GM18870 (cell line): ENCODE measurements around the gene SCAPER.
"Not testable (repeated sequence)": the region's sequence is repeated elsewhere in the genome, so short reads cannot be mapped to it uniquely, and the experiment has no call there.

Source experiments
- ATAC-seq: cut with Tn5 transposase; IDR thresholded peaks from one replicate; pipeline ENCODE4 v1.9.1; 2021; ENCODE audit warnings: moderate library complexity; ENCODE audit not compliant: unreplicated experiment

Gene SCAPER

DNA sequence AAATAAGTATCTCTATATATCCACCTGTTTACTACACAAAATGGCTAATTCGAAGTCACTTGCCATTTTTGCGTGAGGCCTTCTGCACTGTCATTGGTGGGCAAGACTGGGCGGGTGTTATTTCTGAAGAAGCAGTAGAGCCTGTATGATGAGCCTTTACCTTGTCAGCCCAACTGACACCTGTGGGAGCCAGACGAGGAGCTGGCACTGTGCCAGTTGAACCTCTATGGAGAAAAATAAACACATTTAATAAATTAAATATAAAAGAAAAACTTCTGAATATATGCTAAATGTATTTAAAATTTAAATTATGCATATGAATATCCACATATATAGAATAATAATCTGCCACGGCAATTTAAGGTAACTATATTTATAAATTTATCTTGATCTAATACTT, 109.9 kb downstream of the SCAPER start:
- no peak for ATAC-seq

DNA sequence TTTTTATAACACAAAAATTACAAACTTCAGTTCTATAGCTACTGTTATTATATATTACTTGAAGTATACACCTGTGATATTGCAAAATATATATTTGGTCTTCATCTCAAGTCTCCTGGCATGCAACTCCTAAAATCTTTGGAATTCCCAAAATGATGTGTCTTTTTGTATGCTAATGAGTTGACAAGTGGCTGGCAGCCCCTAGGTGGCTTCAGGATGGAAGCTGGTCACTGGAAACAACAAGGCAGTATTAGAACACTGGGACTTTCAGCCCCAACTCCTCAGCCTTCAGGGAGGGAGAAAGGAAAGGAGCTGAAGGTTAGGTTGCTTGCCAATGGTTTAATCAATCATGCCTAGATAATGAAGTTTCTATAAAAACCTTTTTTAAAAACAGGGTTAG, 112.0 kb downstream of the SCAPER start:
- no peak for ATAC-seq

- no peak for ATAC-seq
These were observed 113.6 kb downstream of the SCAPER start for GRCh38 chr15:76791511-76791910.

DNA sequence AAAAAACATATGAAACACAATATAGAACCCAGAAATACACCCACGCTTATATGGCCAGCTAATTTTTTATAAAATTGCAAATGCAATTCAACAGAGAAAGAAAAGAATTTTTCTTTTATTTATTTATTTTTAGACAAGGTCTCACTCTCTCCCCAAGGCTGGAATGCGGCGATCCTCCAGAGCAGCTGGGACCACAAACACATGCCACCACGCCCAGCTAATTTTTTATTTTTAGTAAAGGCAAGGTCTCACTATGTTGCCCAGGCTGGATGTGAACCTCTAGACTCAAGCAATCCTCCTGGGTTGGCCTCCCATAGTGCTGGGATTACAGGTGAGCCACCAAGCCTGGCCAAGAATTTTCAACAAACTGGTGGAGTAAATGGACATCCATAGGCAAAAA, 117.9 kb downstream of the SCAPER start:
- no peak for ATAC-seq

- no peak for ATAC-seq
These were observed 128.2 kb downstream of the SCAPER start for GRCh38 chr15:76776969-76777368.

DNA sequence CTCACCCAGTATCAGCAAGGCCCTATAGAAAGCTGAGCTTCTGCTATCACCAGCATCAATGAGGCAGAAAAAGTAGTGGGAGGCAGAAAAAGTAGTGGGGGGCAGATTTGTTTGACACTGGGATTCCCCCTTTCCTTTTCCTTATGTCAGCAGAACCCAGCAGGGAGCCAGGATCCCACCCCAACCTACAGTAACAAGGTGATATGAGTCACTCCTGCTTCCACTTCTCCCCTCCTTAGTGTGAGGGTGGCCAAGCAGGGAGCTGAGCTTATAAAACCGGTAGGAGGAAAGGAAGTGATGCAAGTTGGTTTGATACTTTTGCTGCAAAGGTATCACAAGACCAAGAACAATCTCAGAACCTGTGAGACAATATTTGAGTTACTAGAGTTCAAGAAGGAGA, 128.7 kb downstream of the SCAPER start:
- ATAC-seq = no peak

GRCh38 chr15:76773234-76773633, 131.9 kb downstream of the SCAPER start:
- ATAC-seq = no peak

GRCh38 chr15:76772776-76773175, 132.4 kb downstream of the SCAPER start:
- no peak for ATAC-seq

DNA sequence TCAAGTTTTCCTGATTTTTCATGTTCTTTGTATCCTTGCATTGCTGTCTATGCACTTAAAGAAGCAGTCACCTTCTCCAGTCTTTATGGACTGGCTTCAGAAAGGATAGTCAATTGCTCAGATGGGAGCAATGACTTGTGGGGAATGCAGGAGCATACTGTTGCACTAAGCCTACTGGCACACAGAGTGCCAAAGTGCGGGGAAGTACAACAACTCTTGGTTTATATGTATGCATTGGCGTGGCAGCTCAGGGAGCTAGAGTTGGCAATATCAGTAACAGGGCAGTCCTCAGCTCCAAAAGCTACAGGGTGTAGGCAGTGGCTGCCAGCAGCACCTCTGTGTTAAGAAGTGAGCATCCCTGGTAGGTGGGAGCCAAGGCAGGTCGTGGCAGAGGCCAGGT, 141.1 kb downstream of the SCAPER start:
- ATAC-seq = no peak

GRCh38 chr15:76763554-76763953, 141.6 kb downstream of the SCAPER start:
- ATAC-seq = no peak

DNA sequence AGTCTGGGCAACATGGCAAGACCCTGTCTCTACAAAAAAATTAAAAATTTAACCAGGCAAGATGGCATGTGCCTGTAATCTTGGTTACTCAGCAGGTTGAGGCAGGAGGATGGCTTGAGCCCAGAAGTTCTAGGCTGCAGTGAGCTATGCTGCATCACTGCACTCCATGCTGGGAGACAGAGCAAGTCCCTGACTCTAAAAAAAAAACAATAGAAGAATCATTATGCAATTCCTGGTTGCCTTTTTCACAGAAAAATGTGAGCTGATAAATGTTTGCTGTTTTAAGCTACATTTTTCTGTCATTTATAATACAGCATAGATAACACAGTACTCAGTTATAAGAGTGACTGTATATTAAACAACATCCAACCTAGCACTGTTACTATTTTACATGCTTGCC, 148.8 kb downstream of the SCAPER start:
- no peak for ATAC-seq

GRCh38 chr15:76753771-76754170, 151.4 kb downstream of the SCAPER start:
- ATAC-seq = no peak

- no peak for ATAC-seq
These were observed 152.0 kb downstream of the SCAPER start for GRCh38 chr15:76753131-76753530.

GRCh38 chr15:76752549-76752948, 152.6 kb downstream of the SCAPER start:
- ATAC-seq = no peak

DNA sequence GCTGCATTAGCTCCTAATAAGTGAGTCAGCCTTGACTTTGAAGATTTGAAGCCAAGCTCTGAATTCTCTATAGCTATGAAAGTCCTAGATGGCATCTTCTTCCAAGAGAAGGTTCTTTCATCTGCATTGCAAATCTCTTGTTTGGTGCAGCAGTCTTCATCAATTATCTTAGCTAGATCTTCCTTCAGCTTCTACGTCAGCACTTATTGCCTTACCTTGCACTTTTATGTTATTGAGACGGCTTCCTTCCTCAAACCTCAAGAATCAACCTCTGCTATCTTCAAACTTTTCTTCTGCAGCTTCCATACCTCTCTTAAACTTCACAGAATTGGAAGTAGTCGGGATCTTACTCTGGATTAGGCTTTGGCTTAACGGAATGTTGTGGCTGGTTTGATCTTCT, 167.6 kb downstream of the SCAPER start:
- ATAC-seq = no peak

- not testable (repeated sequence) for ATAC-seq
These were observed 172.8 kb downstream of the SCAPER start for GRCh38 chr15:76732321-76732720.

GRCh38 chr15:76730262-76730661, 174.9 kb downstream of the SCAPER start:
- no peak for ATAC-seq

DNA sequence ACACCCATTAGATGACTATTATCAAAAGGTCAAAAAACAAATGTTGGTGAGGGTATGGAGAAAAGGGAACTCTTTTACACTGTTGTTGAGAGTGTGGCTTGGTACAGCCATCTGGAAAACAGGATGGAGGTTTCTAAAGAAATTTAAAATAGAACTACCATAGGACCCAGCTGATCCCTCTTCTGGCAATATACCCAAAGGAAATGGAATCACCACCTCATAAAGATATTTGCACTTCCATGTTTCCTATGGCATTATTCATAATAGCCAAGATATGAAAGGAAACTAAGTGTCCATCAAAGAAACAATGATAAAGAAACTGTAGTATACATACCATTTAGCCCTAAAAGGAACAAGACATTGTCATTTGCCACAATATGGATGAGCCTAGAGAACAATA, 186.3 kb downstream of the SCAPER start:
- no peak for ATAC-seq

- no peak for ATAC-seq
These were observed 190.2 kb downstream of the SCAPER start for GRCh38 chr15:76714950-76715349.

GRCh38 chr15:76711351-76711827, 193.8 kb downstream of the SCAPER start:
- ATAC-seq = peak; percentile 81

GRCh38 chr15:76704032-76704431, 201.1 kb downstream of the SCAPER start:
- not testable (repeated sequence) for ATAC-seq

DNA sequence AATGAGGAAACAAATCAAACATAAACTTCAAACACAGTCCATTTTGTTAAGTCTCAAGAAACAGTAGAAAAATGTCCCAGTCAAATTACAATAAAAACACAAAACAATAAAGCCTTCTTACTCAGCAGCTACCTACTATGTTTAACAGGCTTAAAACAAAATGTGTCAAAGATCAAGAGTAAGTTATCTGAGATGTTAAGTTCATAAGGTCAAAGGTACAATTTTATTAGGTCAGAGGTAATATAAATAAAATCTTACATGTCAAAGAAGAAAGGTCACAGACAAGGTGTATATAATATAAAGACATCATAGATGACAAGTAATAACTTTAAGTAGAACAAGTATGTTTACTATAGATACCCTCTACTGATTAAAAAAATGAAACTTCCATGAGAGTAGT, 208.3 kb downstream of the SCAPER start:
- ATAC-seq = no peak

DNA sequence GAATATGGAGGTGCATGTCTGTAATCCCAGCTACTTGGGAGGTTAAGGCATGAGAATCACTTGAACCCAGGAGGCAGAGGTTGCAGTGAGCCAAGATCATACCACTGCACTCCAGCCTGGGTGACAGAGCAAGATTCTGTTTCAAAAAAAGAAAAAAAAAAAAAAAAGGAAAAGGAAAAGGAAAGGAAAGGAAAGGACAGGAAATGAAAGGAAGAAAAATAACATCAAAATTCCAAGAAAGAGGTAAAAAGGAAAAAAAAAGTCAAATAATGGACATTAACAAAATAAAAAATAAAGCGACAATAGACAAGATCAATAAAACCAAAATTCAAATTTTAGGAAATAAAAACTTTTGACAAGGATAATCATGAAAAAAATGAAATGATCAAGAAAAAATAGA, 212.6 kb downstream of the SCAPER start:
- ATAC-seq = not testable (repeated sequence)

DNA sequence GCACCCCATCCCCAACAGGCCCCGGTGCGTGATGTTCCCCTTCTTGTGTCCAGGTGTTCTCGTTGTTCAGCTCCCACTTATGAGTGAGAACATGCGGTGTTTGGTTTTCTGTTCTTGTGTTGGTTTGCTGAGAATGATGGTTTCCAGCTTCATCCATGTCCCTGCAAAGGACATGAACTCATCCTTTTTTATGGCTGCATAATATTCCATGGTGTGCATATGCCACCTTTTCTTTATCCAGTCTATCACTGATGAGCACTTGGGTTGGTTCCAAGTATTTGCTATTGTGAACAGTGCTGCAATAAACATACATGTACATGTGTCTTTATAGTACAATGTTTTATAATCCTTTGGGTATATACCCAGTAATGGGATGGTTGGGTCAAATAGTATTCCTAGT, 217.5 kb downstream of the SCAPER start:
- not testable (repeated sequence) for ATAC-seq
